ENCODE data around the gene MSGN1.

The MSGN1 gene

DNA sequence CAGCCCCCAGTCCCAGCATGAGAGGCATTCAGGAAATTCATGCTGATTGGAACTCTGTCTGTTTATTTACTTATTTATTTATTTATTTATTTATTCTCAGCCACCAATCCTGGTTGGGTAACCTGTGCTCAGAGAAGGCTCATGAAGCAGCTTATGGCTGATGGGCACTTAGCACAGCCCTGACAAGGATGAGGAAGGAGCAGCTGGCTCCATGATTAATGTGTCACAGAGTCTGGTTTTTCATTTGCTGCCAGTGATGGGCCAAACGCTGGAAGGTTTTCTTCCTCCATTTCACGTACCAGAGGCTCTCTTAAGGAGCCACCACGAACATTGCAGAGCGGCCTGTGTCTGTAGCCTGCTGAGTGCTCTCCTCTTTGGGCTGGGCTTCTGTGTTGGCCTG, 33.9 kb downstream of the MSGN1 start:
- Histone ChIP-seq H3K27ac (ENCODE audit: low read depth, low read length) (no peak overlapping the region), H3K4me3 (ENCODE audit: low read depth, low read length) (no peak overlapping the region), H3K9me3 (ENCODE audit: control insufficient read depth, insufficient read depth, low read depth, low read length) (no peaks in the 10 kb centered on the region), H3K4me1 (ENCODE audit: control insufficient read depth, insufficient read depth, low read length) (no peaks in the 10 kb centered on the region), H3K27me3 (ENCODE audit: control insufficient read depth, insufficient read depth, low read length) (no peaks in the 10 kb centered on the region; the same call in 1 of the 2 replicates), H3K9ac (ENCODE audit: low read length) (no peak overlapping the region), H3K36me3 (ENCODE audit: control insufficient read depth, insufficient read depth, low read length) (no peaks in the 10 kb centered on the region)

DNA sequence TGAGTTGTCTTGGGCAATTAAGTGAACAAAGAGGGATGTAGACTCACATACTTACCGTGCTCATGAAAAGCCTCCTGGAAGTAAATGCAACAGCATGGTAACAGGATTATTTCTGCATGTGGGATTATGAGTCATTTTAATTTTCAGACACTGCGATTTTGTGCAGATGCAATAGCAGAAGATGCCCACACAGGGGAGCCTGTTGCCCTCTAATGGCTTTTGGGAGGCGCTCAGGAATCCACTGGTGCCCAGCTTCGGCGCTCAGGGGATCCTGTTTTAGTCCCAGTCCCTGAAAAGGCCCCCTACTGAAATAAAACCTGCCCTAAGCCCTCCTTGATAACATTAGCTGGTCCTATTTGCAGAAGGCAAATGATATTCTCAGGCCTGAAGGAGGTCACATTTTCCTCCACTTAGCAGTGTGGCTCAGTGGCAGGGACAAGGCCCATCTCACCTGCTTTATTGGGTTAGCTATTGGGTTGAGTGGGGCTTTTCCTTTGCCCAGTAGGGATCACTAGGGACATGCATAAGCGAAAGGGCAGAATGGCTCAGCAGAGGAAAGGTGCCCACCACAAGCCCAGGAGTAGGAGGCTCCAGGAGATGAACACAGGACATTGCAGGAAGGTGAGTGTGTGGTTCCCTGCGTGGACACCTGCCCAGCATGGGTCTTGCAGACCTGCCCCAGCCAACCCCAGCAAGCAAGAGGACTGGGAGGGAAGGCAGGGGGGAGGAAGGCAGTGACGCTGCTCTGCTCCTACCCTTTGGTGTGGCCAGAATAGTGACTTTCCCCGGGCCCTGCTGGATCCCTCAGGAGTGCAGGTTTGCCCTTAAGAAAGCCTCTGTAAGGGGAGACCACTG, 35.7 kb downstream of the MSGN1 start:
- Histone ChIP-seq H3K36me3 (ENCODE audit: control insufficient read depth, insufficient read depth, low read length) (no peaks in the 10 kb centered on the region), H3K4me1 (ENCODE audit: control insufficient read depth, insufficient read depth, low read length) (no peaks in the 10 kb centered on the region), H3K4me3 (ENCODE audit: low read depth, low read length) (no peak overlapping the region), H3K27me3 (ENCODE audit: control insufficient read depth, insufficient read depth, low read length) (no peaks in the 10 kb centered on the region; the same call in 1 of the 2 replicates), H3K9me3 (ENCODE audit: control insufficient read depth, insufficient read depth, low read depth, low read length) (no peaks in the 10 kb centered on the region), H3K9ac (ENCODE audit: low read length) (no peak overlapping the region), H3K27ac (ENCODE audit: low read depth, low read length) (no peak overlapping the region)

DNA sequence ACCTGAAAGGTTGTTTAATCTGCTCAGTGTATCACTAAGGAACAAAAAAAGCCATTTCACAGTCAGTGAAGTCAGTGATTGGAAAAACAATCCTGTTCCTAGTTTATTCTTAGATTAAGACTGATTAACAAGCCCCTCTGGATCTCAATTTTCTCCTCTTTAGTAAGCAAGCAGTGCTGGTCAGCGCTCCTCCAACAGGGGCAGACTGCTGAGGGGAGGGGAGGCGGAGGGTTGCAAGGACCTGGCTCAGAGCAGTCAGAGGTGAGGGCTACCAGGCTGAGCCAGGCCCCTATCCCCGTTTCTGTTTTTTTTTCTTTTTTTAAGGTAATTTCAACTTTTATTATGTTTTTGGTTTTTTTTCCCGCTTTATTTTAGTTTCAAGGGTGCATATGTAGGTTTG, 37.5 kb downstream of the MSGN1 start:
- Histone ChIP-seq H3K9ac (ENCODE audit: low read length) (no peak overlapping the region), H3K9me3 (ENCODE audit: control insufficient read depth, insufficient read depth, low read depth, low read length) (no peaks in the 10 kb centered on the region), H3K36me3 (ENCODE audit: control insufficient read depth, insufficient read depth, low read length) (no peaks in the 10 kb centered on the region), H3K27me3 (ENCODE audit: control insufficient read depth, insufficient read depth, low read length) (no peaks in the 10 kb centered on the region; the same call in 1 of the 2 replicates), H3K4me3 (ENCODE audit: low read depth, low read length) (no peak overlapping the region), H3K27ac (ENCODE audit: low read depth, low read length) (no peak overlapping the region), H3K4me1 (ENCODE audit: control insufficient read depth, insufficient read depth, low read length) (no peaks in the 10 kb centered on the region; the same call in 1 of the 2 replicates)

DNA sequence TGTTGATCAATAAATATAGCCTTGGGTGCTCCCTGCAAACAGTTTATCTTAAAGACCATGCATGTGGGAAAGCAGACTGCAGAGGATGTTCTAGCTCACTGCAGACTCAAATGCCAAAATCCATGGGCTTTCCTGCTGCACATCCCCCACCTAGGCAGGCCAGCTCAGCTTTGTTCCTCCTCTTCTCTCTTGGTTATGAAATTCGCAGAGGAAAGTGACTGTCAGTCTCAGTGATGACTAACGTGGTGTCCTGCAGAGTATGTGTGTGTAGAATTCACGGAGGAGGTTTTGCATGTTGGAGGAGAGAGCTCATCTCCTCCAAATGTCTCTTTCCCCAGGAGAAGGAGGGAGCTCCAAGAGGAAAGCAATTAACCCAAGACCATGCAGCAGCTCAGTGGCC, 40.8 kb downstream of the MSGN1 start:
- Histone ChIP-seq H3K27me3 (ENCODE audit: control insufficient read depth, insufficient read depth, low read length) (no peaks in the 10 kb centered on the region; the same call in 1 of the 2 replicates), H3K36me3 (ENCODE audit: control insufficient read depth, insufficient read depth, low read length) (no peaks in the 10 kb centered on the region), H3K27ac (ENCODE audit: low read depth, low read length) (no peak overlapping the region), H3K4me3 (ENCODE audit: low read depth, low read length) (no peak overlapping the region), H3K4me1 (ENCODE audit: control insufficient read depth, insufficient read depth, low read length) (no peaks in the 10 kb centered on the region; the same call in 1 of the 2 replicates), H3K9me3 (ENCODE audit: control insufficient read depth, insufficient read depth, low read depth, low read length) (no peaks in the 10 kb centered on the region), H3K9ac (ENCODE audit: low read length) (no peak overlapping the region)

DNA sequence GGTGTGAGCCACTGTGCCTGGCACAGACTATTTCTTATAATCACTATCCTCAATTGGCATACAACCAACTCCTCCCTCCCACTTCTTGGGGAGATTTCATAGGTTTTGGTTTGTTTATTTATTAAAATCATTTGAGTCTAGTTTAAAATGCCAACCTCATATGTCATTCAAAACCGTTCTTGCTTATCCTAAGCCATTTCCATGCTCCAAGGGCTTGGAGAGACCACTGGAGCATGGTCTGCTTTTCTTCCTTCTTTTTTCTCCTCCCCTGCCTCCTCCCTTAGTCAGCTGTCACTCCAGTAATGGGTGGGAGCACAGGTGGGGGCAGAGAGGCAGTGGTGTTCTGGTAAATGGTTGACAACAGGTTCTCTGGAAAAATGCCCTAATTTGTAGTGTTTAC, 41.8 kb downstream of the MSGN1 start:
- no peaks in the 10 kb centered on the region for H3K36me3 ChIP-seq (ENCODE audit: control insufficient read depth, insufficient read depth, low read length)
- H3K4me3 ChIP-seq (ENCODE audit: low read depth, low read length), result no peak overlapping the region
- no peak overlapping the region for H3K27ac ChIP-seq (ENCODE audit: low read depth, low read length)
- no peaks in the 10 kb centered on the region for H3K9me3 ChIP-seq (ENCODE audit: control insufficient read depth, insufficient read depth, low read depth, low read length)
- no peaks in the 10 kb centered on the region; the same call in 1 of the 2 replicates for H3K4me1 ChIP-seq (ENCODE audit: control insufficient read depth, insufficient read depth, low read length)
- H3K27me3 ChIP-seq (ENCODE audit: control insufficient read depth, insufficient read depth, low read length), result no peaks in the 10 kb centered on the region
- no peak overlapping the region for H3K9ac ChIP-seq (ENCODE audit: low read length)

DNA sequence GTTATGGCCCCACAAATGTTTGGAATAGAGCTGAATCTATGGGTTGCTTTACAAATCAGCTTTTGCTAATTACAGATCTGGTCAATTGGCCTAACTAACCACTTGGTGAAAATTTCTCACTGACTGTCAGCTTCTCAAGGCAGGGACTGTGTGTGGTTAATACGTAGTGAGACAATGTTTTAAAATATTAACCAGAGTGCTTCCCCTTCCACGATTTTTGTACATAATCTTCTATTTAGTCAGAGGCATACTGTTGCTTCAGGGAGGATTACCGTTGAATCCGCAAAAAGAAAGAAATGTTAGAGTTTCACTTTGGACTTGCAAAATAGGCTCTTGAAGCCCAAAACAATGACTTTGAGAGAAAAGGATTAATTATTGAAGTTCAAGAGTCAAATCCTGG, 47.3 kb downstream of the MSGN1 start:
- H3K27me3 ChIP-seq (ENCODE audit: control insufficient read depth, insufficient read depth, low read length), result no peaks in the 10 kb centered on the region
- no peak overlapping the region for H3K27ac ChIP-seq (ENCODE audit: low read depth, low read length)
- H3K9me3 ChIP-seq (ENCODE audit: control insufficient read depth, insufficient read depth, low read depth, low read length), result no peaks in the 10 kb centered on the region
- H3K4me1 ChIP-seq (ENCODE audit: control insufficient read depth, insufficient read depth, low read length), result no peaks in the 10 kb centered on the region
- H3K4me3 ChIP-seq (ENCODE audit: low read depth, low read length), result no peak overlapping the region
- no peaks in the 10 kb centered on the region for H3K36me3 ChIP-seq (ENCODE audit: control insufficient read depth, insufficient read depth, low read length)
- H3K9ac ChIP-seq (ENCODE audit: low read length), result no peak overlapping the region

DNA sequence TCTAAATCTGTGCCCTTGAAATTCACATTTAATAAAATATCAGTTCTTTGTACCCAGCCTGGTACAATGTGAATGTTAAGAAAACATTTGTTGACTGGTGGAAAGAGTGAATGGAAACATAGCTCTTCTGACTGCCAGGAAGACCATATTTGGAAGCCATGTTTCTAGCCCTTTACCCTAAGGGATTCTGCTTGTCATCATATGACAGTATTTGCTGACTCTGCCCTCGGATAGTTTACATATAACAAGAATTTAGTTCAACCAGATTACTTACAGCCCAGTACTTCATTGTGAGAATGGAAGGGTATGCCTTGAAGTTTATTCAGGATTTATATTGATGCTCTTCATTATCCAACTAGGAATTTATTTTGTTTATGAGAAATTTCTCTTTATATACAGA, 48.4 kb downstream of the MSGN1 start:
- no peaks in the 10 kb centered on the region for H3K27me3 ChIP-seq (ENCODE audit: control insufficient read depth, insufficient read depth, low read length)
- H3K27ac ChIP-seq (ENCODE audit: low read depth, low read length), result no peak overlapping the region
- H3K4me3 ChIP-seq (ENCODE audit: low read depth, low read length), result no peak overlapping the region
- H3K9me3 ChIP-seq (ENCODE audit: control insufficient read depth, insufficient read depth, low read depth, low read length), result no peaks in the 10 kb centered on the region
- H3K36me3 ChIP-seq (ENCODE audit: control insufficient read depth, insufficient read depth, low read length), result no peaks in the 10 kb centered on the region
- H3K9ac ChIP-seq (ENCODE audit: low read length), result no peak overlapping the region
- H3K4me1 ChIP-seq (ENCODE audit: control insufficient read depth, insufficient read depth, low read length), result no peaks in the 10 kb centered on the region

DNA sequence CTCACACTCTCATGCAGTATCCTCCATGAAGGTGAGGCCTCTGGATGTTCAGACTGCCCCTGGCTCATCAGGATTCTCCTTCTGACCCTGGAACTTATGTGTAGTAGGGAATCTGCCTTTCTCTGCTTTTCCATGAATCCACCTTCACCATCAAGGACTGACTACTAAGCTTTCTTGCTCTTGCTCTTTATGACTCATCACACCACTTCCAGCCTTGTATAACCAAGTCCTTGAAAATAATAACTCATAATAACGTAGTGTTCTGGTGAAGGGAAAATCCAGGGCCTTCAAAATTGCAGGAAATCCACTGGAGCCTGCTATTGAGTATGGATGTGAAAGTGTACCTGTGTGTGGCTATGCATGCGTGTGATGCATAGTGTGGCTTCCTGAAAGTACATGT, 50.9 kb downstream of the MSGN1 start:
- Histone ChIP-seq H3K4me1 (ENCODE audit: control insufficient read depth, insufficient read depth, low read length) (no peaks in the 10 kb centered on the region), H3K36me3 (ENCODE audit: control insufficient read depth, insufficient read depth, low read length) (no peaks in the 10 kb centered on the region), H3K27ac (ENCODE audit: low read depth, low read length) (no peak overlapping the region), H3K27me3 (ENCODE audit: control insufficient read depth, insufficient read depth, low read length) (no peaks in the 10 kb centered on the region), H3K9ac (ENCODE audit: low read length) (no peak overlapping the region), H3K9me3 (ENCODE audit: control insufficient read depth, insufficient read depth, low read depth, low read length) (no peaks in the 10 kb centered on the region), H3K4me3 (ENCODE audit: low read depth, low read length) (no peak overlapping the region)

Data from HUES6 (cell line).